HG03469 (cell line): ENCODE measurements around the gene RNF212.
"Not testable (repeated sequence)": the region's sequence is repeated elsewhere in the genome, so short reads cannot be mapped to it uniquely, and the experiment has no call there.

Source experiments
- ATAC-seq: cut with Tn5 transposase; IDR thresholded peaks from one replicate; pipeline ENCODE4 v1.9.1; 2021; ENCODE audit warnings: mild to moderate bottlenecking, moderate library complexity, moderate number of reproducible peaks; ENCODE audit not compliant: unreplicated experiment

RNF212 gene

GRCh38 chr4:1049591-1049905 is 63.8 kb downstream of the RNF212 start:
- ATAC-seq, result no peak

- no peak for ATAC-seq
Observed at GRCh38 chr4:1048773-1049590, 64.4 kb downstream of the RNF212 start.

GRCh38 chr4:1047976-1048772 is 65.2 kb downstream of the RNF212 start:
- no peak for ATAC-seq

- no peak for ATAC-seq
Observed at GRCh38 chr4:1047106-1047975, 66.0 kb downstream of the RNF212 start.

GRCh38 chr4:1046581-1047011 is 66.8 kb downstream of the RNF212 start:
- ATAC-seq, result not testable (repeated sequence)

- ATAC-seq, result no peak
Observed at GRCh38 chr4:1045595-1046201, 67.7 kb downstream of the RNF212 start.

- ATAC-seq, result no peak
Observed at GRCh38 chr4:1045193-1045594, 68.2 kb downstream of the RNF212 start.

GRCh38 chr4:1044469-1045192 is 68.7 kb downstream of the RNF212 start:
- no peak for ATAC-seq

GRCh38 chr4:1043651-1044468 is 69.5 kb downstream of the RNF212 start:
- ATAC-seq, result no peak

GRCh38 chr4:1043162-1043561 is 70.2 kb downstream of the RNF212 start:
- ATAC-seq, result no peak

GRCh38 chr4:1042352-1043055 is 70.9 kb downstream of the RNF212 start:
- ATAC-seq, result no peak

- ATAC-seq, result no peak
Observed at GRCh38 chr4:1041936-1042330, 71.4 kb downstream of the RNF212 start.

- ATAC-seq, result no peak
Observed at GRCh38 chr4:1041147-1041935, 72.0 kb downstream of the RNF212 start.

GRCh38 chr4:1040344-1041146 is 72.8 kb downstream of the RNF212 start:
- ATAC-seq, result no peak

- ATAC-seq, result no peak
Observed at GRCh38 chr4:1039493-1040343, 73.6 kb downstream of the RNF212 start.

- ATAC-seq, result no peak
Observed at GRCh38 chr4:1038948-1039492, 74.3 kb downstream of the RNF212 start.
